GM19395 (cell line): ENCODE measurements around the gene NCOA7.
"Not testable (repeated sequence)": the region's sequence is repeated elsewhere in the genome, so short reads cannot be mapped to it uniquely, and the experiment has no call there.

Source experiments
- ATAC-seq: cut with Tn5 transposase; IDR thresholded peaks from one replicate; pipeline ENCODE4 v1.9.1; 2021; ENCODE audit warnings: mild to moderate bottlenecking, moderate library complexity; ENCODE audit not compliant: unreplicated experiment

NCOA7 gene

GRCh38 chr6:125963817-125964216 lies 173.1 kb downstream of the NCOA7 start:
- ATAC-seq: no peak

DNA sequence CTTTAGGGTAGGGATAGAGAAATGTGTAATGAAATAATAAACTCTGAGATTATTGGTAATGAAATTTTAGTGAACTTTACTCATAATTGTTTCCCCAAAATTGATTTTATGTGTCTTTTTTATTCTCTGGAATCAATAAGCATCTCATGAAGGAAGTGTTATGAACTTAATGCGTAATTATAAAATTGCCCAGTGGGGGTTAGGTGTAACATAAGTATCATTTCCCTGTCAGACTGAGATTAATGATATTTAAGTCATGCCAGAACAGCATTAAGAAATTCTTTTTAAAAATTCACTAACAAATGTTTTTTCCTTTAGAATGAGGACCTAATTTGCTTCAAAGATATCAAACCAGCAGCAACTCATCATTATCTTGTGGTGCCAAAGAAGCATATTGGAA lies 175.8 kb downstream of the NCOA7 start:
- ATAC-seq: no peak

- no peak for ATAC-seq
These were observed 177.7 kb downstream of the NCOA7 start for GRCh38 chr6:125968493-125968892.

DNA sequence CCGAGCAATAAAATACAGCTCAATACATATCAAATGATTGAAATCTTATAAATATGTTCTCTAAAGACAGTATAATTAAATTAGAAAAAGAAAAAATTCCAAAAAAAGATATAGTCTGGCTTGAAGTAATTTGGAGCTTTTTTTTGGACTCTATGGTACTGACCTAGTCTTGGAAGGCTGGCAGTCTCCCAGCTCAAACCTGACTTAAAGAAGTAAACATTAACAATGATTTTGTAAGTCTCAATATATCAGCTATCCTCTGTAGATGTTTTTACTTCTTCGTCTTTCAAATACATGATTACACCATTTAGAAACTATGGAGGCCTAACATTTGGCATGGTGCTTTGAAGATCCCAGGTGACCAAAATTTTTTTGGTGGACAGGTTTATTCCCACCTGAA lies 180.0 kb downstream of the NCOA7 start:
- no peak for ATAC-seq

DNA sequence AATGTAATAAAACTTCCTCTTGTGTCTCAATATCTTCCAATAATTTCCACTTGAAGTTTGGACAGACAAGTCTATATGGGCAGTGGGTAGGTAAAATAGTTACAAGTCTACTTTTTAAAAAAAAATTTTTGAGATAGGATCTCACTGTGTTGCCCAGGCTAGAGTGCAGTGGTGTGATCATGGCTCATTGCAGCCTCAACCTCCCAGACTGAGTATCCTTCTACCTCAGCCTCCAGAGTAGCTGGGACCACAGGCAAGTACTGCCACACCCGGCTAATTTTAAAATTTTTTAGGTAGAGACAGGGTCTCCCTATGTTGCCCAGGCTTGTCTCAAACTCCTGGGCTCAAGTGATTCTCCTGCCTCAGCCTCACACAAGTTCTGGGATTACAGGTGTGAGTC lies 181.7 kb downstream of the NCOA7 start:
- not testable (repeated sequence) for ATAC-seq

- ATAC-seq: peak; percentile 92
These were observed 183.6 kb downstream of the NCOA7 start for GRCh38 chr6:125974214-125974866.

GRCh38 chr6:125979101-125979500 lies 188.3 kb downstream of the NCOA7 start:
- no peak for ATAC-seq
